Vagina (tissue), 2 donors: ENCODE results near the gene INTS15.

Experiments used
- POLR2A ChIP-seq, 2 donors: fragments of 450-650 bp; IDR thresholded peaks; one replicate each; pipeline ENCODE4 v1.6.1; 2017; ENCODE audit warnings: antibody characterized with exemption in 2 of 2, mild to moderate bottlenecking in 2 of 2, moderate library complexity in 2 of 2
- POLR2AphosphoS5 ChIP-seq, 2 donors: sonication (generic); formaldehyde crosslinking; IDR thresholded peaks; one replicate each; pipeline ENCODE4 v1.9.0; 2017; ENCODE audit warnings: antibody characterized with exemption in 2 of 2, mild to moderate bottlenecking in 2 of 2, low read depth in 1 of 2; ENCODE audit not compliant: insufficient read depth in 1 of 2
- TF ChIP-seq, protein P1 (sequence below), 3 experiments: fragments of 450-650 bp in 2 of 3; fragments of 200-600 bp in 1 of 3; sonication (generic) in 1 of 3; IDR thresholded peaks; one replicate each; pipeline ENCODE4 v1.5.1; 2017 to 2019; ENCODE audit warnings: antibody characterized with exemption in 3 of 3, mild to moderate bottlenecking in 2 of 3, moderate library complexity in 2 of 3

DNA sequence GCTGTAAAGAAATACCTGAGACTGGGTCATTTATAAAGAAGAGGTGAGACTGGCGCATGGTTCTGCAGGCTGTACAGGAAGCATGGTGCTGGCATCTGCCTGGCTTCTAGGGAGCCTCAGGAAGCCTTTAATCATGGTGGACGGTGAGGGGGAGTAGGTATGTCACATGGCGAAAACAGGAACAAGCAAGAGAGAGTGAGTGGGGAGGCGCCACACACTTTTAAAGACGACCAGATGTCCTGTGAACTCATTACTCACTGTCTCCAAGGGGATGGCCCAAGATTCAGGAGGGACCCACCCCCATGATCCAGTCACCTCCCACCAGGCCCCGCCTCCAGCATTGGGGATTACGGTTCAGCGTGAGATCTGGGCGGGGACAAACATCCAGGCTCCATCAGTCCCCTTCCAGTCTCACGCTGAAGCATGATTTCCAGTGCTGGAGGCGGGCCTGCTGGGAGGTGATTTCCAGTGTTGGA is 50.5 kb downstream of the INTS15 start:
- TF ChIP-seq POLR2AphosphoS5 (IDR thresholded peaks at IDR 0.05; ENCODE audit: insufficient read depth in 1 of 2, low read depth in 1 of 2), result no peak
- TF ChIP-seq POLR2A (IDR thresholded peaks at IDR 0.05), result no peak
- TF ChIP-seq, protein P1, sequence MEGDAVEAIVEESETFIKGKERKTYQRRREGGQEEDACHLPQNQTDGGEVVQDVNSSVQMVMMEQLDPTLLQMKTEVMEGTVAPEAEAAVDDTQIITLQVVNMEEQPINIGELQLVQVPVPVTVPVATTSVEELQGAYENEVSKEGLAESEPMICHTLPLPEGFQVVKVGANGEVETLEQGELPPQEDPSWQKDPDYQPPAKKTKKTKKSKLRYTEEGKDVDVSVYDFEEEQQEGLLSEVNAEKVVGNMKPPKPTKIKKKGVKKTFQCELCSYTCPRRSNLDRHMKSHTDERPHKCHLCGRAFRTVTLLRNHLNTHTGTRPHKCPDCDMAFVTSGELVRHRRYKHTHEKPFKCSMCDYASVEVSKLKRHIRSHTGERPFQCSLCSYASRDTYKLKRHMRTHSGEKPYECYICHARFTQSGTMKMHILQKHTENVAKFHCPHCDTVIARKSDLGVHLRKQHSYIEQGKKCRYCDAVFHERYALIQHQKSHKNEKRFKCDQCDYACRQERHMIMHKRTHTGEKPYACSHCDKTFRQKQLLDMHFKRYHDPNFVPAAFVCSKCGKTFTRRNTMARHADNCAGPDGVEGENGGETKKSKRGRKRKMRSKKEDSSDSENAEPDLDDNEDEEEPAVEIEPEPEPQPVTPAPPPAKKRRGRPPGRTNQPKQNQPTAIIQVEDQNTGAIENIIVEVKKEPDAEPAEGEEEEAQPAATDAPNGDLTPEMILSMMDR (IDR thresholded peaks at IDR 0.05), result no peak
